ENCODE results near the gene STAB1. TPM values are rescaled to one million over a fixed set of nuclear protein-coding genes. Genes with fewer than 3 reads are reported as not detected.

STAB1 gene
- total and polyA plus RNA-seq, 2 of the 13 experiments (the other 11 are each of a cell fraction or from before 2014, with no cell fraction given): 0.09 to 0.34 TPM

DNA sequence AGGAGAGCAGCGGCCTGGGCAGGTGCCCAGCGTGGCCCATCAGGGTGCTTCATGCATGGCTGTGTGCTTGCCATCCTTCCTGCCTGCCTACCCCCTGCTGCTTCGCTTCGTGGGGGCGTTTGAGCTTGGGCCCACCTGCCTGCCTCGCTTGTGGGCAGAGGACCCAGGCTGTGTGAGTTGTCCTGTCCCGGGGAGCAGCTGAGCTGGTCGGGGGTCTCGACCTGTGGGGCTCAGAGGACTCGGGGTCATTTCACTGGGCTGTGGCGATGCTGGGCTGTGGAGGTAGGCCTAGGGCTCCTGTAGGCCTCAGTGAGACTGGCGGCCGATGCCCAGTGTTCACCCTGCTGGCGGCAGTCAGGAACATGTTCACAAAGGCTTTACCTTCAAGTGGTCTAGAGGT, 12.1 kb upstream of the STAB1 start:
- H3K9me3 ChIP-seq (ENCODE audit: low read length): no peaks in the 10 kb centered on the region
- no peaks in the 10 kb centered on the region for H3K79me2 ChIP-seq (ENCODE audit: insufficient read depth, low read length)
- WGBS (ENCODE audit: low lambda C conversion rate): 100% methylated on average over 3 of the region's 14 CpGs
- FAIRE-seq (no peak), ATAC-seq (peak; percentile 13), DNase-seq (ENCODE audit: low spot score) (no peak)
- intact Hi-C loops (cut with micrococcal nuclease; ENCODE audit: unreplicated experiment) (no loop called here), in situ Hi-C loops (cut with HindIII; ENCODE audit: extremely low pct_ligation_motif_present, low pct_unique_long_range_greater_than_20kb) (no loop called here)
- H3K4me2 ChIP-seq (ENCODE audit: low read depth, low read length): no peak overlapping the region
- peaks cover 21 to 59% of the 10 kb centered on the region in 2 experiments for H3K36me3 ChIP-seq (replicated peaks in 1 of 2; ENCODE audit: control insufficient read depth in 1 of 2, insufficient read depth in 2 of 2, low read length in 2 of 2)
- no peak overlapping the region for H3K4me3 ChIP-seq (replicated peaks in 1 of 3; ENCODE audit: insufficient read depth in 1 of 3, low read depth in 2 of 3, low read length in 3 of 3)
- no TSS peak for BruUV-seq (replicated peaks)
- H4K20me1 ChIP-seq (ENCODE audit: insufficient read depth, low read length): no peaks in the 10 kb centered on the region
- H3K4me1 ChIP-seq (ENCODE audit: insufficient read depth, low read length): peaks cover 11% of the 10 kb centered on the region; the same call in 1 of the 2 replicates
- TF ChIP-seq AGO2 (optimal IDR thresholded peaks at IDR 0.05; ENCODE audit: low read depth, low read length): peak; percentile 66
- no peak for TF ChIP-seq ARID5B (CRISPR knock-in tag; IDR thresholded peaks at IDR 0.05)
- TF ChIP-seq ZNF30 (CRISPR knock-in tag; IDR thresholded peaks at IDR 0.05): no peak
- TF ChIP-seq NFE2L1 (CRISPR knock-in tag; IDR thresholded peaks at IDR 0.05; ENCODE audit: borderline replicate concordance): no peak
- H3K9ac ChIP-seq (ENCODE audit: insufficient read depth, low read depth, low read length): no peak overlapping the region
- POLR2A ChIA-PET: no interaction called here
- CTCF ChIA-PET (ENCODE audit: low intra/inter-chr PET ratio, low total read pairs): no interaction called here
- H3K27me3 ChIP-seq (ENCODE audit: control insufficient read depth in 1 of 2, insufficient read depth in 2 of 2, low read length in 2 of 2): no peaks in the 10 kb centered on the region
- H2AFZ ChIP-seq (ENCODE audit: low read length): no peak overlapping the region
- no peak overlapping the region for H3K27ac ChIP-seq (ENCODE audit: extremely low read length, insufficient read depth, low read length)

All from HepG2 (cell line).